DMS114 treated with DMSO at 0.1 percent for 48 hours (cell line): ENCODE measurements around the gene MUC5B.

Source experiments
- DNase-seq: peaks from one replicate; lab custom pipeline; 2025; ENCODE audit not compliant: unreplicated experiment; lab: John Stamatoyannopoulos, UW

The MUC5B gene

GRCh38 chr11:1218788-1219445, 3.9 kb upstream of the MUC5B start:
- DNase-seq = no peak

DNA sequence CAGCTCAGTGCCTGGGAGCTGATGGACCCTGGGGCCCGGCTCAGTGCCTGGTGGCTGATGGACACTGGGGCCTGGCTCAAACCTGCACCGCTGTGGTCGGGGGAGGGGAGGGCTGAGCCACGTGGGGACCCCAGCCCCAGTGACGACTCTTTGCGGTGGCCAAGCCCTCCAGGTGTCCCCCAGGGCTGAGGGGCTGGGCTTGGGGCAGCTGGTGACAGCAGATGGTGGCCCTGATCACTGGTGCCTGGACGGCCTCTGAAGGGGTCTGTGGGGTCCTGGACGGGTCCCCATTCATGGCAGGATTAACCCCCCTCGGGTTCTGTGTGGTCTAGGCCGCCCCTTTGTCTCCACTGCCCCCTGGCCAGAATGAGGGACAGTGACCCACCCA, 3.4 kb upstream of the MUC5B start:
- DNase-seq = no peak

DNA sequence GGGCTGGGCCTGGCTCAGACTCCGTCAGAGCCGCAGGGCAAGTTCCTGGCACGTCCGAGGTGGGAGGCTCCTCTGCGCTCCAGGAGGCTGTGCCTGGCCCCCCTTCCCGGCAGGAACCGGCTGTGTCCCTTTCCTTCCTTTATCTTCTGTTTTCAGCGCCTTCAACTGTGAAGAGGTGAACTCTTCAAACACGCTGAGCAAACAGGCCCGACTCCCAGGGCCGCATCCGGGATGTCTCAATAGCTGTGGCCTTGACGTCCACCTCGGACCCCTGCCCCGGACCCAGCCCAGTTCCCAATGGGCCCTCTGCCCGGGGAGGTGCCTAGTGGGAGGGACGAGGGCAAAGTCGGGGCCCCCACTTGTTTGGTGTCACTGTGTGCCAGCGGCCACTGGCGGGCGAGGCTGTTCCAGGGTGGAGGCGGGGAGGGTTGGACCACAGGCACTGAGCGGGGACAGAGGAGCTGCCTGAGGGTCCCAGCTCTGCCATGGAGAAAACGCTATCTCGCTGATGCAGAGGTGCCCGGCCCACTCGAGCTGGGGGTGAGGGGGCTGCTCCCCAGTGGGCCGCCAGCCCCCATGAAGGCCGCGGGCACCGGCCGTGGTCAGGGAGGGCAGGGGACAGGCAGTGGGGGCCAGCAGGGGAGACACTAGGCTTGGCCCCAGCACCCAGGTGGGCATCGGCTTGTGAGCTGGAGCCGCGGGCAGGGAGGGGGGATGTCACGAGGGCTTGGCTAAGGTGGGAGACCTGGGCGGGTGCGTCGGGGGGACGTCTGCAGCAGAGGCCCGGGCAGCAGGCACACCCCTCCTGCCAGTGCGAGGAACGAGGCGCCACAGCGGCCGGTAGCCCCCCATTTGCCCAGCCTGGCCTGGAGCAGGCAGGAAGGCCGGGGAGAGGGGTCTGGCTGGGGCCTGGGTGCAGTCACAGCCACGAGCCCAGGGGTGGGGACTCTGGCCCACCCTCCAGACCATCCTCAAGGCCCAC, 2.7 kb upstream of the MUC5B start:
- no peak for DNase-seq

DNA sequence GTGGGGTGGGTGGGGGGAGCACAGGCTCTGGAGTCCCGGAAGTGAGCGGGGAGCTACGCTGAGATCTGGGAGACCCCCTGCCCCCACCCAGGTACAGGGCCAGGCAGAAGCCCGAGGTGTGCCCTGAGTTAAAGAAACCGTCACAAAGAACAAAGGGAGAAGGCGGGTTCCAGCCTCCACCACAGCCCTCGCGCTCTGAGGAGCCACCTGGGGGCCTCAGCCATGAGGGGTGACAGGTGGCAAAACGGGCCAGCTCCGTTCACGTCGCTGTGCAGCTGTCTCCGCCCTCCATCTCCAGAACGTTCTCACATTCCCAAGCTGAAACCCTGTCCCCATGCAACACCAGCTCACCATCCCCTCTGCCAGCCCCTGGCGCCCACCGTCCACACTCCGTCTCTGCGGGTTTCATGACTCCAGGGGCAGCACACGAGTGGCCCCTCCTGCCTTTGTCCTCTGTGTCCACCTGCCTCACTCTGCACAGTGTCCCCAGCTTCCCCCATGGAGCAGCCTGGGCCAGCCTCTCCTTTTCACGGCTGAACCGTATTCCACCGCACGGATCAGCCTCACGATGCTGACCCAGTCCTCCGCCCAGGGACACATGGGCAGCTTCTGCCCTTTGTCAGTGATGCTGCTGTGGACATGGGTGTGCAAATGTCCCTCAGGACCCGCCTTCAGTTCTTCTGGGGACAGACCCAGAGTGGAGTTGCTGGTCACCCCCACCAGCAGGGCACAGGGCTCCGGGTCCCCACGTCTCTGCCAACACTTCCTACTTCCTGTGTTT, 1.7 kb upstream of the MUC5B start:
- no peak for DNase-seq

DNA sequence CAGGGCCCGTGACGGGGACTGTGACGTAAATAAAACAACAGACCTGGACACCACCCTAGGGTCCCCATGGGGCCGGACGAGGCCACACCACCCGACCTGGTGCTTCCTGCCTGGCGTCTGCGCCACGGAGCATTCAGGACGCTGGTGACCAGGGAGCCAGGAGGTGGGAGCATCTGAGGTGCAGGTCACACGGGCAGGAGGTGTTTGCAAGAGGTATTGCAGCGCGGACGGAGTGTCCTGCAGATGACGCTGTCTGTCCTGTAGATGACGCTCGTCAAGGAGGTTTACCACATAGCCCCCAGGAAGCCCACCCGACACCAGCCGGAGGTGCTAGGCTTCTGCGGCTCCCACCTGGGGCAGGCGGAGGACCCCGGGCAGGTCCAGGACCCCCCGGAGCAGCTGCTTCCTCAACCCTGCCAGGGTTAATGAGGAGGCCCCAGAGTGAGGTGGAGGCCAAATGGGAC, 986 bp upstream of the MUC5B start:
- no peak for DNase-seq

- no peak for DNase-seq
Measured at GRCh38 chr11:1223346-1224110, 662 bp downstream of the MUC5B start.

- no peak for DNase-seq
Measured at GRCh38 chr11:1224111-1224490, 1.2 kb downstream of the MUC5B start.

- DNase-seq = no peak
Measured at GRCh38 chr11:1224491-1225385, 1.9 kb downstream of the MUC5B start.

GRCh38 chr11:1225386-1226225, 2.7 kb downstream of the MUC5B start:
- DNase-seq = no peak

GRCh38 chr11:1226226-1226985, 3.5 kb downstream of the MUC5B start:
- DNase-seq = no peak

GRCh38 chr11:1226986-1227550, 4.2 kb downstream of the MUC5B start:
- DNase-seq = no peak

DNA sequence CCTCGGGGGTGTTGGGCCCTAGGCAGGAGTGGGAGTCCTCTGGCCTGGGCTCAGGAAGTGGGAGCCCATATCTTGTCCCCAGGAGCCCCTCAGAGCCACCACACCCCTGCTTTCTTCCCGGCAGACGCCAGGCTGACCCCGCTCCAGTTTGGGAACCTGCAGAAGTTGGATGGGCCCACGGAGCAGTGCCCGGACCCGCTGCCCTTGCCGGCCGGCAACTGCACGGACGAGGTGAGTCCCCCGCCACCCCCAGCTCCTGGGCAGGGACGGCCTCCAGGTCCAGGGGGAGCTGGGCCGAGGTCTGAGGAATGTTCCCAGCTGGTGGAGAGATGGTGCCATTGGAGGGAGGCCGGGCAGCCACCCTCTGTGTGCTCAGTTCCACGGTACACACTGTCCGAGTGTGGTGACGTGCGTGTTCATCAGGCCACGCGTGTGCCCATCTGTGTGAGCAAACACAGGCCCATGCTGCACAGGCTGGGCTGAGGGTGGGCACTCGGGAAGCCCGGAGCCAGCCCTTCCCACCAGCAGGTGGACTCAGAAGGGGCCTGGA, 4.8 kb downstream of the MUC5B start:
- DNase-seq = no peak

- no peak for DNase-seq
Measured at GRCh38 chr11:1228101-1228821, 5.4 kb downstream of the MUC5B start.

GRCh38 chr11:1228921-1229451, 6.1 kb downstream of the MUC5B start:
- DNase-seq = no peak

DNA sequence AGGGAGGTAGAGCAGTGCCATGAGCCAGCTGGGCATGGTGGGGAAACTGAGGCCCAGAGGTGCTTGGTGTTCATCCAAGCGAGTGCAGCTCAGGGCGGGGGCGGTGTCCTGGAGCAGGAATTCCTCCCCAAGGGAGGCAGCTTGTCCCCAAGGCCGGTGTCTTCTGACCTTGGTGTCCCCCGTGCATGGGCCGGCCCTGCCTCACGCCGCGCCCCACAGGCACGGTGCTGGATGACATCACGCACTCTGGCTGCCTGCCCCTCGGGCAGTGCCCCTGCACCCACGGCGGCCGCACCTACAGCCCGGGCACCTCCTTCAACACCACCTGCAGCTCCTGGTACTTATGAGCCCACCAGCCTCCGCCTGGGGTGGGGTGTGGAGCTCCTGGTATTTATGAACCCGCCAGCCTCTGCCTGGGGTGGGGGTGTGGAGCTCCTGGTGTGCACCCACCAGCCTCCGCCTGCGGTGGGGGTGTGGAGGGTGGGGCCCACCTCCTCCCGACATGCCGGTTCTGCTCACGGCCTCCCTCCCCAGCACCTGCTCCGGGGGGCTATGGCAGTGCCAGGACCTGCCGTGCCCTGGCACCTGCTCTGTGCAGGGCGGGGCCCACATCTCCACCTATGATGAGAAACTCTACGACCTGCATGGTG, 6.7 kb downstream of the MUC5B start:
- no peak for DNase-seq

GRCh38 chr11:1230121-1230455, 7.2 kb downstream of the MUC5B start:
- no peak for DNase-seq
